Stimulated activated CD4-positive, alpha-beta T cell treated with anti-CD3 and anti-CD28 coated beads, Interleukin-1b, Interleukin-23, amount 100 ng/mL, for 24 hours (primary cell): ENCODE results near the gene MID1.

ENCODE experiments used
- DNase-seq, 4 experiments: peaks; one replicate each; pipeline ENCODE4 v3.0.0-alpha.2; 2020; ENCODE audit warnings: low read depth in 4 of 4, low spot score in 1 of 4

The MID1 gene

GRCh38 chrX:10533696-10534365 is 86.6 kb downstream of the MID1 start:
- DNase-seq: no peak

- no peak for DNase-seq
These were observed 88.5 kb downstream of the MID1 start for GRCh38 chrX:10531927-10532326.

- no peak for DNase-seq
These were observed 91.0 kb downstream of the MID1 start for GRCh38 chrX:10529344-10529743.

GRCh38 chrX:10526451-10526850 is 93.9 kb downstream of the MID1 start:
- DNase-seq: no peak

GRCh38 chrX:10525381-10526120 is 94.8 kb downstream of the MID1 start:
- no peak for DNase-seq

- DNase-seq: no peak
These were observed 95.8 kb downstream of the MID1 start for GRCh38 chrX:10524578-10524977.

- no peak for DNase-seq
These were observed 100.6 kb downstream of the MID1 start for GRCh38 chrX:10519761-10520160.

GRCh38 chrX:10519278-10519677 is 101.1 kb downstream of the MID1 start:
- DNase-seq: no peak

GRCh38 chrX:10518073-10518472 is 102.3 kb downstream of the MID1 start:
- no peak for DNase-seq

- no peak for DNase-seq
These were observed 103.5 kb downstream of the MID1 start for GRCh38 chrX:10516781-10517322.

GRCh38 chrX:10514891-10515290 is 105.5 kb downstream of the MID1 start:
- DNase-seq: no peak

GRCh38 chrX:10513974-10514373 is 106.4 kb downstream of the MID1 start:
- DNase-seq: no peak

- no peak for DNase-seq
These were observed 107.6 kb downstream of the MID1 start for GRCh38 chrX:10512741-10513140.

- DNase-seq: no peak
These were observed 108.1 kb downstream of the MID1 start for GRCh38 chrX:10512258-10512657.

GRCh38 chrX:10509397-10509796 is 111.0 kb downstream of the MID1 start:
- DNase-seq: no peak

GRCh38 chrX:10508891-10509290 is 111.5 kb downstream of the MID1 start:
- no peak for DNase-seq

GRCh38 chrX:10507876-10508275 is 112.5 kb downstream of the MID1 start:
- DNase-seq: no peak

GRCh38 chrX:10507181-10507580 is 113.2 kb downstream of the MID1 start:
- DNase-seq: no peak

- no peak for DNase-seq
These were observed 113.6 kb downstream of the MID1 start for GRCh38 chrX:10506781-10507180.

GRCh38 chrX:10505726-10506125 is 114.7 kb downstream of the MID1 start:
- no peak for DNase-seq

GRCh38 chrX:10502961-10503360 is 117.4 kb downstream of the MID1 start:
- no peak for DNase-seq

GRCh38 chrX:10501611-10502010 is 118.8 kb downstream of the MID1 start:
- DNase-seq: no peak
